NCI-H2029 (cell line): ENCODE measurements around the gene TINCR.
A peak's percentile ranks its signal among the peaks of the same experiment; 100 is the strongest.

ENCODE experiments used
- DNase-seq: peaks from one replicate; lab custom pipeline; 2025; lab: John Stamatoyannopoulos, UW

TINCR gene

GRCh38 chr19:5588906-5589676 lies 21.3 kb upstream of the TINCR start:
- no peak for DNase-seq

DNA sequence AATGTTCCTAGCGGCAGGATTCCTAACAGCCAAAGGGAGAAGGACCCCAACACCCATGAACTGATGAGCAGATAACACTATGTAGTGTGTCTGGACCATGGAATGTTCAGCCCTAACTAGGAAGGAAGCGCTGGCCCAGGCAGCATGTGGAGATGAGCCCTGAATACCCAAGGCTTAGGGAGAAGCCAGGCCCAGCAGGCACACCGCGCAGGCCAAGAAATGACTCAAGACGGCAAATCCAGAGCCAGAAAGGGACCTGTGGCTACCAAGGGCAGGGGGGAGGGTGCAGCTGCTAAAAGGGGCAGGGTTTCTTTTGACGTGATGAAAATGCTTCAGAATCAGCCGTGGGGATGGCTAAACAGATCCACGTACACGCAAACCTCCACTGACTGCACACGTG lies 20.7 kb upstream of the TINCR start:
- no peak for DNase-seq

- peak; percentile 87 for DNase-seq
Observed at GRCh38 chr19:5587661-5588060, 19.9 kb upstream of the TINCR start.

GRCh38 chr19:5587071-5587455 lies 19.3 kb upstream of the TINCR start:
- DNase-seq: no peak

GRCh38 chr19:5586300-5587070 lies 18.7 kb upstream of the TINCR start:
- no peak for DNase-seq

DNA sequence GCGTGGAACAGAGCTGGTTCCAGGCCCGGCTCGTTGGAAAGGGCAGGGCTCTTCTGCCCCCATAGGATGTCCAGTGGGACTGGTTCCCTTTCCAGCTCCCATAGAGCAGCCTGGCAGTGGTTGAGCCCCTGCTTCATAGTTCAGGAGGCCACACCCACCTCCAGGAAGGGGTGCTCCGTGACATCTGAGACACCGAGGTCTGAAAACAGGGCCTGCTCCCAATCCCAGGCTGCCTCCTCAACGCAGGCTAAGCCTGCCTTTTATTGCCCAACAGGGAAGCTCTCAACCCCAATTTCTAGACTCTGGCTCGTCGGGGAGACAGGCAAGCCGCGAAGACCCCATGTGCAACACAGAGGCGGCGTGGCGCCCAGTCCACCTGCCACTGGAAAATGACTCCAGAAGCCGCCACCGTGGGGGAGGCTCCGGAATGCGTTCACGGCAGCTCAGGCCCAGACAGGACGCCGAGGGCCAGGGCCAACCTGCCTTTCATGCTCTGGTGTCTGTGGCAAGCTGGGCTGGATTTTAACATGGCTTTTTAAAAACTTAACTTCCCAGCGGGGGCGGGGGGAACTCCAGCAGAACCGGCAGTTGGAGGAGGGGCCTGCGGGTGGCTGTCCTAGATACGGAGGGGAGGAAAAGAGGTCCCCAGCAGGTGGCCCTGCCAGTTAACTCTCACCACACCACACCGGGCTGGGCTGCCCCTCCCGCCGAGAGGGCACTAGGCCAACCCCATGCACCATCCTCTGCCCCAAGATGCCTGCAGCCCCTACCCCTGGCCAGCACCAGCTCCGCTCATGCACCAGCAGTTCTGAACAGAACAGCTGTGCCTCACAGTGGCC lies 17.9 kb upstream of the TINCR start:
- peak; percentile 65 for DNase-seq

DNA sequence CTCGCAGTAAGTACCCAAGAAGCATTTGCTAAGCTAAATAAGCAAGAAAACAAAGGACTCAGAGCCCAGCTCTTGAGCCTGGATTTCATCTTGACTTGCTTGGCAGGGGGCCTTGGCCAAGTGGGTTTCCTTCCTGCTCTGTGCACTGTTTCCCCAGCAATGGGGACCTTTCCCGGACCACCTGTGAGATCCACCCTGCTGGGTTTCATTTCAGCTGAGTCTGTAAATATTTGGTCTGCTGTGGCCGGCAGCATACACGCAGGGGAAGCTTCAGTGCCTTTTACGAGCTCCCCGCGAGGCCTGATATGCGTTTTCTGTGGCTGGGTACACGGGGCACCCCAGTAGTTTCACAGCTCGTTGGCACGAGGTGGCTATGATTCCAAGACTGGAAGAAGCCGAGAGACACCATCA lies 12.4 kb upstream of the TINCR start:
- DNase-seq: peak; percentile 64

- DNase-seq: no peak
Observed at GRCh38 chr19:5579697-5580096, 11.9 kb upstream of the TINCR start.

- no peak for DNase-seq
Observed at GRCh38 chr19:5579286-5579685, 11.5 kb upstream of the TINCR start.

- peak; percentile 50 for DNase-seq
Observed at GRCh38 chr19:5578097-5578846, 10.5 kb upstream of the TINCR start.

- DNase-seq: no peak
Observed at GRCh38 chr19:5575590-5575989, 7.8 kb upstream of the TINCR start.

DNA sequence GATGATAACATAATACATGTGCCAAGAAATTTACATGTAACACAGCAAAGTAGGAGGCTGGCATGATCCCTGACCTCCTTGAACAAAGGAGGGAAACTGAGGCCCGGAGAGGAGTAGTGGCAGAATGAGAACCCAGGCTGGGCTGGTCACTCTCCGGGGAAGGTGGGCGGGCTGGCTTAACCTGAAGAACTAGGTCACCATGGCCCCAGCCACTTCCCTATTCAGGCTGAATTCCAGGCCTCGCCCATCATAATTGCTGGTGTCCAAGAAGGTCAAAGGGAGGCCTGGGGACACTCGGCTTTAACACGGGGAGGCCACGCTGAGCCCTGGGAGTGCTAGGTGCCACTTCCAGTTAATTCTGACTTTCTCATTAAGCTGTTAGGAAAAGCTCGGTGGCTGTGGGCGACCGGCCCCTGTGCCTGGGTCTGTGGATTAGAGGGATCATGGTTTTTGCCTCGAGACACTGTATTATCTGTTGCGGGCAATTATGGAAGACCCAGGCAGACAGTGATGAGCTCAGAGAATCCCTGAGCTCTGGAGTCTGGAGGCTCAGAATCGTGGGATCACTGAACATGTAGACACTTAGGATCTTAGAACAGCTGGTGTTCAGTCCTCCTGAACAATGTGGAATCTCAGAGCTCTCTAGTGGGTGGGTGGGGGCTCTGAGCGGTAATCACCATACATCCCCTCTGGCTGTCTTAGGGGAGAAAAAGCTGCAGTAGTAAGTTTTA lies 5.0 kb upstream of the TINCR start:
- DNase-seq: no peak

GRCh38 chr19:5571777-5572176 lies 4.0 kb upstream of the TINCR start:
- DNase-seq: no peak

DNA sequence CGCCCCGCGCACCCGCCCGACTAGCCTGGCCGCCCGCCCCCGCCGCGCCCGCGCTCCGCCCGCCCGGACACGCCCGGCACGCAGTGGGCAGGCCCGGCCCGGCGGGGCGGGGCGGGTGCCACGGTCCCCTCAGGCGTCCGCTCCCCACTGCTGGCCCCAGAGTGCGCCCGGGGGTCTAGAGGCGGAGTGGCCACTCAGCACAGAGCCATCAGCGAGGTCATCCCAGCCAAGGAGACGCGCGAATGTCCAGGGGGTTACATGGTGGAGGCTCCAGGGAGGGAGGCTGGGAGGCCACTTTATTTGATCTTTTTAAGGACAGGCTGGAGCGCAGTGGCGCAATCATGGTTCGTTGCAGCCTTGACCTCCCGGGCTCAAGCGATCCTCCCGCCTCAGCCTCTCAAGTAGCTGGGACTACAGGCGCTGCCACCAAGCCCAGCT lies 236 bp upstream of the TINCR start:
- DNase-seq: no peak

GRCh38 chr19:5564930-5565329 lies 2.8 kb downstream of the TINCR start:
- DNase-seq: no peak

- DNase-seq: no peak
Observed at GRCh38 chr19:5563935-5564612, 3.7 kb downstream of the TINCR start.

DNA sequence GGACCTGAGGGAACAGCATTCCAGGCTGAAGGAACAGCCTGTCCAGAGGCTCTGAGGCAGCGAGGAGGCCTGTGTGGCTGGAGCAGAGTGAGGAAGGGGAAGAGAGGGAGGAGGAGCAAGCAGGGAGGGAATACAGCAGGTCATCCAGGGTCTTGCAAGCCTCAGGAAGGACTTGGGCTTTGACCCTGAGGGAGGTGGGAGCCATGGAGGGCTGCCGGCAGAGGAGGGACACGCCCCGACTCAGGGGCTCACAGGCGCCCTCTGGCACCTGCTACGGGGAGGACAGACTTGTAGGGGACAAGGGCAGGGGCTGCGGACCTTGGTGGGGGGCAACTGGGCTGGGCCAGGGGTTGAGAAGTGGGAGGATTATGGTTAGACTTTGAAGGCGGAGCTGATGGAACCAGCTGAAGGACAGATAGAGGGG lies 4.7 kb downstream of the TINCR start:
- DNase-seq: no peak

GRCh38 chr19:5562280-5562679 lies 5.5 kb downstream of the TINCR start:
- no peak for DNase-seq

DNA sequence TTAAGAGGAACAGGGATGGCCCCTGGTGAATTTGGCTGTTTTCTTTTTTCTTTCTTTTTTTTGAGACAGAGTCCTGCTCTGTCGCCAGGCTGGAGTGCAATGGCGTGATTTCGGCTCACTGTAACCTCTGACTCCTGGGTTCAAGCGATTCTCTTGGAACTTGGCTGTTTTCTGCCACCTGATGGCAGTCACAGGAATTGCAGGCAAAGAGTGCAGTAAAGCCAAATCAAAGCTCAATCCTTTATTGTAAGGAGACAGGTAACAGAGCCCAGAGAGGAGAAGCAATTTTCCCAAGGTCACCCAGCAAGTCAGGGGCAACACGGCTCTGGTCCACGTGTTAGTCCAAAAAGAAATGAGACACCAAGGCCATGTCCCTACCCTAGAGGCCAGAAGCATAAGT lies 6.2 kb downstream of the TINCR start:
- no peak for DNase-seq

- DNase-seq: no peak
Observed at GRCh38 chr19:5560156-5560555, 7.6 kb downstream of the TINCR start.

GRCh38 chr19:5559804-5560133 lies 8.0 kb downstream of the TINCR start:
- DNase-seq: no peak
